Panc1 (cell line): ENCODE measurements around the gene ADAMTS6. TPM values are rescaled to one million over a fixed set of nuclear protein-coding genes. Genes with fewer than 3 reads are reported as not detected.

Experiments
- ATAC-seq: fragments of 200-7000 bp; cut with Tn5 transposase; 2 replicates; pipeline ENCODE4 v1.9.1; 2020; ENCODE audit warnings: mild to moderate bottlenecking, moderate library complexity
- BruUV-seq: library from RNA; stranded (reverse); fragments of 400-500 nt; replicated peaks from 2 replicates; lab custom pipeline; 2021; lab: Mats Ljungman, UMichigan
- CTCF ChIA-PET: fragments of 300-600 bp; sonication (Branson Sonifier 250); formaldehyde crosslinking; loops from one replicate; lab custom pipeline; 2022; ENCODE audit warnings: antibody characterized with exemption; lab: Charles Lee
- POLR2A ChIA-PET: fragments of 300-600 bp; sonication (Branson Sonifier 250); formaldehyde crosslinking; loops from one replicate; lab custom pipeline; 2022; ENCODE audit warnings: antibody characterized with exemption; lab: Charles Lee
- DNase-seq: peaks from one replicate; pipeline ENCODE4 v3.0.0-alpha.2; 2010; ENCODE audit warnings: low read depth, low spot score
- H3K27ac ChIP-seq: 2 replicates; pipeline ENCODE4 v1.5.1; 2011; ENCODE audit warnings: mild to moderate bottlenecking, low read length, inconsistent platforms
- H3K27me3 ChIP-seq: fragments of 200-500 bp; sonication (Bioruptor generic); 2 replicates; pipeline ENCODE4 v1.6.0; 2014; ENCODE audit warnings: low read length, inconsistent platforms; ENCODE audit not compliant: control insufficient read depth, insufficient read depth
- H3K36me3 ChIP-seq: fragments of 200-500 bp; sonication (Bioruptor generic); 2 replicates; pipeline ENCODE4 v1.5.1; 2014; ENCODE audit warnings: inconsistent platforms, mild to moderate bottlenecking, low read length, moderate library complexity; ENCODE audit not compliant: control insufficient read depth, insufficient read depth
- H3K4me1 ChIP-seq: 2 replicates; pipeline ENCODE4 v1.5.1; 2011; ENCODE audit warnings: inconsistent platforms, mild to moderate bottlenecking, low read length, moderate library complexity; ENCODE audit not compliant: control insufficient read depth, insufficient read depth
- H3K4me3 ChIP-seq, 2 experiments: 2 replicates each; pipeline ENCODE4 v1.5.1; 2011 to 2012; ENCODE audit warnings: low read depth in 2 of 2, low read length in 2 of 2, mild to moderate bottlenecking in 2 of 2, inconsistent platforms in 1 of 2, moderate library complexity in 1 of 2
- H3K9me3 ChIP-seq: fragments of 200-500 bp; sonication (Bioruptor generic); 2 replicates; pipeline ENCODE4 v1.5.1; 2014; ENCODE audit warnings: low read depth, mild to moderate bottlenecking, inconsistent platforms, low read length, moderate library complexity; ENCODE audit not compliant: control insufficient read depth, insufficient read depth
- POLR2AphosphoS5 ChIP-seq: IDR thresholded peaks from 2 replicates; pipeline ENCODE4 v1.6.1; 2012; ENCODE audit warnings: mild to moderate bottlenecking, low read depth, low read length, moderate library complexity
- SIN3A ChIP-seq: IDR thresholded peaks from 2 replicates; pipeline ENCODE4 v1.6.1; 2012; ENCODE audit warnings: low read depth, mild to moderate bottlenecking, low read length, moderate library complexity, borderline replicate concordance; ENCODE audit not compliant: insufficient read depth
- TCF7L2 ChIP-seq: IDR thresholded peaks from 2 replicates; pipeline ENCODE4 v1.6.1; 2011; ENCODE audit warnings: mild to moderate bottlenecking, low read depth, low read length, inconsistent platforms
- in situ Hi-C: cut with HindIII; loops from 2 replicates; pipeline ENCODE4 v1.10.0; 2016; ENCODE audit warnings: low sequenced_read_pairs, low pct_unique_long_range_greater_than_20kb
- intact Hi-C: fragments of 100-400 bp; cut with micrococcal nuclease; formaldehyde crosslinking; loops from one replicate; pipeline ENCODE4 v1.10.0; 2022; ENCODE audit not compliant: unreplicated experiment
- total RNA-seq: library from RNA; stranded (reverse); gene quantifications from one replicate; pipeline ENCODE4 v1.2.1, GENCODE V29; 2021; ENCODE audit not compliant: unreplicated experiment
- TF ChIP-seq, protein P1 (sequence below), 2 experiments: IDR thresholded peaks; 2 replicates each; pipeline ENCODE4 v1.6.1; 2011 to 2012; ENCODE audit warnings: low read depth in 2 of 2, control low read depth in 1 of 2, low read length in 1 of 2, mild to moderate bottlenecking in 1 of 2, moderate library complexity in 1 of 2; ENCODE audit not compliant: insufficient read depth in 1 of 2
- TF ChIP-seq, protein P2 (sequence below): fragments of 450-650 bp; IDR thresholded peaks from 2 replicates; pipeline ENCODE4 v1.5.1; 2017; ENCODE audit warnings: mild to moderate bottlenecking

ADAMTS6 gene
- total RNA-seq, 1 experiment from 2014 or later: 0.64 TPM

DNA sequence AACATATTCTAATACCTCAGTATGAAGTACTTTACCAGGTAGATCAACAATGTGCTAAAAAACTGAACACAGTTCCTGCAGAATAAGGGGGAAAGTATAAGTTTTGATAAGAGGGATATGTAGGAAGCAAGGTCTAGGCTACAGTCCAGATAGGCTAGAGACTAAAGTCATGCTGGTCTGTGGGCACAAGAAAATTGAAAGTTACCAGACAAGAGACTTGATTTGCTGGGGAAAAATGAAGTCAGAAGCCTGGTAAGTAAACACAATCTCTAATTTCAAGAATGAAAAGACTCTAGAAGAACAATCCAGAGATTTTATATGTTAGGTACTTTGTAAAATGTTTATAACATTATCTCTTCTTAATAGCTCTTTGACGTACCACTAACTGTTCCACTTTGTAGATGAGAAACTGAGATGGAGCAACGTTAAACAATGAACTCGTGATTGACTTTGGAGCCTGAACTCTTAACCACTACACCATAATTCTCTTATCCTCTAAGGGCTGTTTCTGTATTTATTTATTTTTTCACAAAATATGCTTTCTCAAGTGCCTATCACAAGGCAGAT lies 19.5 kb downstream of the ADAMTS6 start:
- ATAC-seq (no peak), DNase-seq (no peak)
- H3K27me3 ChIP-seq: peaks cover 2% of the 10 kb centered on the region; the same call in 1 of the 2 replicates
- TF ChIP-seq, protein P1, sequence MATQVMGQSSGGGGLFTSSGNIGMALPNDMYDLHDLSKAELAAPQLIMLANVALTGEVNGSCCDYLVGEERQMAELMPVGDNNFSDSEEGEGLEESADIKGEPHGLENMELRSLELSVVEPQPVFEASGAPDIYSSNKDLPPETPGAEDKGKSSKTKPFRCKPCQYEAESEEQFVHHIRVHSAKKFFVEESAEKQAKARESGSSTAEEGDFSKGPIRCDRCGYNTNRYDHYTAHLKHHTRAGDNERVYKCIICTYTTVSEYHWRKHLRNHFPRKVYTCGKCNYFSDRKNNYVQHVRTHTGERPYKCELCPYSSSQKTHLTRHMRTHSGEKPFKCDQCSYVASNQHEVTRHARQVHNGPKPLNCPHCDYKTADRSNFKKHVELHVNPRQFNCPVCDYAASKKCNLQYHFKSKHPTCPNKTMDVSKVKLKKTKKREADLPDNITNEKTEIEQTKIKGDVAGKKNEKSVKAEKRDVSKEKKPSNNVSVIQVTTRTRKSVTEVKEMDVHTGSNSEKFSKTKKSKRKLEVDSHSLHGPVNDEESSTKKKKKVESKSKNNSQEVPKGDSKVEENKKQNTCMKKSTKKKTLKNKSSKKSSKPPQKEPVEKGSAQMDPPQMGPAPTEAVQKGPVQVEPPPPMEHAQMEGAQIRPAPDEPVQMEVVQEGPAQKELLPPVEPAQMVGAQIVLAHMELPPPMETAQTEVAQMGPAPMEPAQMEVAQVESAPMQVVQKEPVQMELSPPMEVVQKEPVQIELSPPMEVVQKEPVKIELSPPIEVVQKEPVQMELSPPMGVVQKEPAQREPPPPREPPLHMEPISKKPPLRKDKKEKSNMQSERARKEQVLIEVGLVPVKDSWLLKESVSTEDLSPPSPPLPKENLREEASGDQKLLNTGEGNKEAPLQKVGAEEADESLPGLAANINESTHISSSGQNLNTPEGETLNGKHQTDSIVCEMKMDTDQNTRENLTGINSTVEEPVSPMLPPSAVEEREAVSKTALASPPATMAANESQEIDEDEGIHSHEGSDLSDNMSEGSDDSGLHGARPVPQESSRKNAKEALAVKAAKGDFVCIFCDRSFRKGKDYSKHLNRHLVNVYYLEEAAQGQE (IDR thresholded peaks at IDR 0.05; ENCODE audit: insufficient read depth in 1 of 2, low read depth in 2 of 2, low read length in 1 of 2): no peak
- TF ChIP-seq SIN3A (no peak), TCF7L2 (no peak), POLR2AphosphoS5 (no peak)
- TF ChIP-seq, protein P2, sequence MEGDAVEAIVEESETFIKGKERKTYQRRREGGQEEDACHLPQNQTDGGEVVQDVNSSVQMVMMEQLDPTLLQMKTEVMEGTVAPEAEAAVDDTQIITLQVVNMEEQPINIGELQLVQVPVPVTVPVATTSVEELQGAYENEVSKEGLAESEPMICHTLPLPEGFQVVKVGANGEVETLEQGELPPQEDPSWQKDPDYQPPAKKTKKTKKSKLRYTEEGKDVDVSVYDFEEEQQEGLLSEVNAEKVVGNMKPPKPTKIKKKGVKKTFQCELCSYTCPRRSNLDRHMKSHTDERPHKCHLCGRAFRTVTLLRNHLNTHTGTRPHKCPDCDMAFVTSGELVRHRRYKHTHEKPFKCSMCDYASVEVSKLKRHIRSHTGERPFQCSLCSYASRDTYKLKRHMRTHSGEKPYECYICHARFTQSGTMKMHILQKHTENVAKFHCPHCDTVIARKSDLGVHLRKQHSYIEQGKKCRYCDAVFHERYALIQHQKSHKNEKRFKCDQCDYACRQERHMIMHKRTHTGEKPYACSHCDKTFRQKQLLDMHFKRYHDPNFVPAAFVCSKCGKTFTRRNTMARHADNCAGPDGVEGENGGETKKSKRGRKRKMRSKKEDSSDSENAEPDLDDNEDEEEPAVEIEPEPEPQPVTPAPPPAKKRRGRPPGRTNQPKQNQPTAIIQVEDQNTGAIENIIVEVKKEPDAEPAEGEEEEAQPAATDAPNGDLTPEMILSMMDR: no peak
- H3K4me1 ChIP-seq: no peaks in the 10 kb centered on the region
- H3K4me3 ChIP-seq: no peak overlapping the region
- ChIA-PET POLR2A (no interaction called here), CTCF (no interaction called here)
- intact Hi-C loops (no loop called here), in situ Hi-C loops (no loop called here)
- H3K9me3 ChIP-seq: no peaks in the 10 kb centered on the region
- H3K27ac ChIP-seq: no peak overlapping the region
- BruUV-seq: no TSS peak
- no peaks in the 10 kb centered on the region for H3K36me3 ChIP-seq

DNA sequence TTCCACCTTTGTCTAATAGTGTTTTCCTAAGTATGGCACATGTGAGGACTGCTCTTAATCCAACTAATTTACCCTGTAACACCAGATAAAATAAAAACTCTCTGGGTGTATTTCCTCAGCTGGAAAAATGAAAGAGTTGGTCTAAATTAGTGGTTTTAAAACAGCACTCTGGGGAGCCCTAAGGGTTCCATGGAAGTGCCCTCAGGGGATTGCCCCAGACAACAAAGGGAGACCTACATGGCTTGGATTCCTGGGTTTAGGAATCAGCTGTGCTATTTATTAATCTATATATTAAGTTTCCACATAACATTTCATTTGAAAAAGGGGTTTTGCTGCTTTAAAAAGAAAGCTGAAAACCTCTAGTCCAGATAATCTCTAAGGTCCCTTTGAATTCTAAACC lies 20.2 kb downstream of the ADAMTS6 start:
- ATAC-seq (no peak), DNase-seq (no peak)
- Histone ChIP-seq H3K27ac (no peak overlapping the region), H3K4me1 (no peaks in the 10 kb centered on the region), H3K36me3 (no peaks in the 10 kb centered on the region), H3K9me3 (no peaks in the 10 kb centered on the region), H3K4me3 (no peak overlapping the region), H3K27me3 (peaks cover 2% of the 10 kb centered on the region; the same call in 1 of the 2 replicates)
- ChIA-PET CTCF (no interaction called here), POLR2A (no interaction called here)
- intact Hi-C loops: no loop called here
- no TSS peak for BruUV-seq
- TF ChIP-seq POLR2AphosphoS5 (no peak), SIN3A (no peak), TCF7L2 (no peak)
- TF ChIP-seq, protein P1 (IDR thresholded peaks at IDR 0.05; ENCODE audit: insufficient read depth in 1 of 2, low read depth in 2 of 2, low read length in 1 of 2): no peak
- TF ChIP-seq, protein P2: no peak
- in situ Hi-C loops: no loop called here
